ENCODE results near the gene OPN1SW.

OPN1SW gene, protein sequence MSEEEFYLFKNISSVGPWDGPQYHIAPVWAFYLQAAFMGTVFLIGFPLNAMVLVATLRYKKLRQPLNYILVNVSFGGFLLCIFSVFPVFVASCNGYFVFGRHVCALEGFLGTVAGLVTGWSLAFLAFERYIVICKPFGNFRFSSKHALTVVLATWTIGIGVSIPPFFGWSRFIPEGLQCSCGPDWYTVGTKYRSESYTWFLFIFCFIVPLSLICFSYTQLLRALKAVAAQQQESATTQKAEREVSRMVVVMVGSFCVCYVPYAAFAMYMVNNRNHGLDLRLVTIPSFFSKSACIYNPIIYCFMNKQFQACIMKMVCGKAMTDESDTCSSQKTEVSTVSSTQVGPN

GRCh38 chr7:128775744-128776474 lies at the start of gene OPN1SW:
Gene OPN1SW (minus strand): TSS chr7:128775794. CDS start chr7:128775781, 13 bp downstream.
- no peak for DNase-seq (ENCODE audit: low spot score)

GRCh38 chr7:128821724-128822123 lies 46.1 kb upstream of the OPN1SW start:
- no peak for DNase-seq (ENCODE audit: low spot score)

GRCh38 chr7:128818694-128819093 lies 43.1 kb upstream of the OPN1SW start:
- no peak for DNase-seq (ENCODE audit: low spot score)

GRCh38 chr7:128815289-128815942 lies 39.8 kb upstream of the OPN1SW start:
- no peak for DNase-seq (ENCODE audit: low spot score)

DNA sequence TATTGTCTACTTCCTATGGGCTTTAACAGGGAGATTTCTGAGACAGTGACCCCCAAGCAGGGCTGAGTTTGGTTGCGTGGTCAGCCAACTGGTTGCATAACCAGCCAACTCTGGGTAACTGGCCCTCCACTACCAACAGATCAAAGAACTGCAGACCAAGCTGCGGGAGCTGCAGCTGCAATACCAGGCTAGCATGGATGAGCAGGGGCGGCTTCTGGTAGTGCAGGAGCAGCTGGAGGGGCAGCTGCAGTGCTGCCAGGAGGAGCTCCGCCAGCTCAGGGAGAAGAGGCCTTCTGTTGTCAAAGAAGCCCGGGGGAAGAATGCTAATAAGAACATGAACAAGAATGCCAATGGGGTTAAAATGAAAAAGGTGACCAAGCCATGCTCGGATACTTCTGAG lies 38.9 kb upstream of the OPN1SW start:
- no peak for DNase-seq (ENCODE audit: low spot score)

GRCh38 chr7:128812514-128813168 lies 37.0 kb upstream of the OPN1SW start:
- no peak for DNase-seq (ENCODE audit: low spot score)

DNA sequence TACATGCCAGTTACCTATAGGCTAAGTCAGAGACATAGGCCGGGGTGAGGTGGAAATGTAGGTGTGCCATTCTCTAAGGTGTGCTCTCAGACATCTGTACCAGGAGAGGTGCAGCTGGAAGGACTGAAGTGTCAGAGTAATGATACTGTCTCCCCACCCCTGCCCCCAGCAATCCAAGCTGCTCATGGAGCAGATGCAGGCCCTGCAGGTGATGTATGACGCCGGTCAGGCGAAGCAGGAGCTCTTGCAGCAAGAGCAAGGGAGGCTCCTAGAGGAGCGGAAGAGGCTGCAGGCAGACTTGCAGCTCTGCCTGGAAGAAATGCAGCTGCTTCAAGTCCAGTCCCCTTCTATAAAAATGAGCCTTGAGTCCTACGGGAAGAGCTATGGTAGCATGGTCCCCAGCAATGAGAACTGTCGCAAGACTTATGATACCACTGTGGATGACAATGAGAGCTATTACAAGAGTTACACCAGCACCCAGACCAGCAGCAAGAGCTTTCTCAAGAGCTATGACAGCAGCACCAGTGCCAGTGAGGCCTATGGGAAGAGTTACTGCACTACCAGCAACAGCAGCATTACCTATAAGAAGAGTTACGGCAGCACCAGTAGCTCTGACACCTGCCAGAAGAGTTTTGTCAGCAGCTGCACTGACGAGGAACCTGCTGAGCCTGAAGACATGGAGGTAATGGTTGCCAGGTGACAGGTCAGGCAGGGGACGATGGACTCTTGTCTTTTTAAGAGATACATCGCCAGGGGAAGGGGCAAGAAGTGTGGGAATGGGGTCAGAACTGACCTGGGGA lies 36.2 kb upstream of the OPN1SW start:
- no peak for DNase-seq (ENCODE audit: low spot score)

- DNase-seq (ENCODE audit: low spot score): no peak
Measured at GRCh38 chr7:128810997-128811396, 35.4 kb upstream of the OPN1SW start.

- DNase-seq (ENCODE audit: low spot score): no peak
Measured at GRCh38 chr7:128810473-128810872, 34.9 kb upstream of the OPN1SW start.

GRCh38 chr7:128809363-128809762 lies 33.8 kb upstream of the OPN1SW start:
- no peak for DNase-seq (ENCODE audit: low spot score)

DNA sequence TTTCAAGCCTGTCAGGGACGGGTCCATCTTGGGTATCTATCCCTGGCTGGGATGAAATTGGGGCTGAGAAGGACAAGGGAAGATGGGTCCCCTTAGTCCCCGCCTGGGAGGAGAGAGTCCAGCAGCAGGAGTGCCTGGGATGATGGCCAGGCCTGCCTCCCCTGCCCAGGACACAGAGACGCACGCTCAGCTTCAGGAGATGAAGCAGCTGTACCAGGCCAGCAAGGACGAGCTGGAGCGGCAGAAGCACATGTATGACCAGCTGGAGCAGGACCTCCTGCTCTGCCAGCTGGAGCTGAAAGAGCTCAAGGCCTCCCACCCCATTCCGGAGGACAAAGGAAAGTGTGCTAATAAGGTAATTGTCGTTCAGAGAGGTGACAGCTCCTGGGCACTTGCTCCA lies 31.6 kb upstream of the OPN1SW start:
- no peak for DNase-seq (ENCODE audit: low spot score)

DNA sequence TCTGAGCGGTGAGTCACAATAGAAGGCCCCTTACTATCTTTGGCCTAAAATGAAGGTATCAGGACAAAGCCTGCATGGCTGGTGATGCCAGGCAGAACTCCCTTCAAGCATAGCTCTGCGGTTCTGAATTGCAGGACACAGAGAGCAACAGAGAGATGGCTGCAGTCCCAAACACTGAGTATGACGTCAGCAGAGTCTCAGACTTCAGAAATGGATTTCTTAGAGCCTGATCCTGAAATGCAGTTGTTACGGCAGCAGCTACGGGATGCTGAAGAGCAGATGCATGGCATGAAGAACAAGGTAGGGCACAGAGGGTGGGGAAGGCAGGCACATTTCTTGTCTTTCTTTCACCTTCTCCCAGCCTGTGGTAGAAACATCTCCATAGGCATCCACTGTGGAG lies 29.6 kb upstream of the OPN1SW start:
- DNase-seq (ENCODE audit: low spot score): no peak

- no peak for DNase-seq (ENCODE audit: low spot score)
Measured at GRCh38 chr7:128804484-128804883, 28.9 kb upstream of the OPN1SW start.

GRCh38 chr7:128801667-128802418 lies 26.2 kb upstream of the OPN1SW start:
- DNase-seq (ENCODE audit: low spot score): no peak

DNA sequence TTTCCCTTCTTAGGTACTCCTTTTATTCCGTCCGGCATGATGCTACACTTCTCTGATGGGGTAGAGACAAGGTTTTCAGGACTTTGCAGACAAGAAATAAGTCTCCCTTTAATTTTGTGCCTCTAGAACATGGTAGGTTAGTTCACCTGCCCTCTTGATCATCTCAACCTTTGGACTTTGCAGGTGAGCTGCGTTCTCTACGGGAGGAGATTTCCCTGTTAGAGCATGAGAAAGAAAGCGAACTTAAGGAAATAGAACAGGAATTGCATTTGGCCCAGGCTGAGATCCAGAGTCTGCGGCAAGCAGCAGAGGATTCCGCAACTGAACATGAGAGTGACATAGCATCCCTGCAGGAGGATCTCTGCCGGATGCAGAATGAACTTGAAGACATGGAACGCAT lies 25.4 kb upstream of the OPN1SW start:
- DNase-seq (ENCODE audit: low spot score): no peak

- DNase-seq (ENCODE audit: low spot score): no peak
Measured at GRCh38 chr7:128800567-128800966, 25.0 kb upstream of the OPN1SW start.

- no peak for DNase-seq (ENCODE audit: low spot score)
Measured at GRCh38 chr7:128799451-128799850, 23.9 kb upstream of the OPN1SW start.

DNA sequence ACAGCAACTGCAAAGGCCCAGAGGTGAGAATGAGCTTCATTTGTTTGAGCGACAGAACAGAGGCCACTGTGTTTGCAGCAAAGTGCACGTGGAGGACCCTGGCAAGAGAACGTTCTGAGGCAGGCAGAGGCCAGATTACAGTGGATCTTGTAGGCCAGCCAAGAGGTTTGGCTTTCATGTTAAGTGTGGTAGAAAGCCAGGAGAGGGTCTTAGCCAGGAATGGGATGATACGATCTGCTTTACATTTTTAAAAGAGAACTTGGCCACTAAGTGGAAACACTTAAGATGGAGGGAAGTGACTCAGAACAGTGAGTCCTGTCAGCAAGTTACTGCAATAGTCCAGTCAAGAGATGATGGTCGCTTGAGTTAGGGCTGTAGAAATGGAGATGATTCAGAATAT lies 20.7 kb upstream of the OPN1SW start:
- DNase-seq (ENCODE audit: low spot score): no peak

GRCh38 chr7:128795129-128795528 lies 19.5 kb upstream of the OPN1SW start:
- DNase-seq (ENCODE audit: low spot score): no peak

- DNase-seq (ENCODE audit: low spot score): no peak
Measured at GRCh38 chr7:128794436-128794835, 18.8 kb upstream of the OPN1SW start.

- no peak for DNase-seq (ENCODE audit: low spot score)
Measured at GRCh38 chr7:128794020-128794419, 18.4 kb upstream of the OPN1SW start.

Data from hematopoietic multipotent progenitor cell treated with erythropoietin and hydrocortisone succinate and interleukin-3 and kit ligand, for 15 days (in vitro differentiated cells).